ENCODE measurements around the gene ANXA10.
"Not testable (repeated sequence)": the region's sequence is repeated elsewhere in the genome, so short reads cannot be mapped to it uniquely, and the experiment has no call there.

The ANXA10 gene

DNA sequence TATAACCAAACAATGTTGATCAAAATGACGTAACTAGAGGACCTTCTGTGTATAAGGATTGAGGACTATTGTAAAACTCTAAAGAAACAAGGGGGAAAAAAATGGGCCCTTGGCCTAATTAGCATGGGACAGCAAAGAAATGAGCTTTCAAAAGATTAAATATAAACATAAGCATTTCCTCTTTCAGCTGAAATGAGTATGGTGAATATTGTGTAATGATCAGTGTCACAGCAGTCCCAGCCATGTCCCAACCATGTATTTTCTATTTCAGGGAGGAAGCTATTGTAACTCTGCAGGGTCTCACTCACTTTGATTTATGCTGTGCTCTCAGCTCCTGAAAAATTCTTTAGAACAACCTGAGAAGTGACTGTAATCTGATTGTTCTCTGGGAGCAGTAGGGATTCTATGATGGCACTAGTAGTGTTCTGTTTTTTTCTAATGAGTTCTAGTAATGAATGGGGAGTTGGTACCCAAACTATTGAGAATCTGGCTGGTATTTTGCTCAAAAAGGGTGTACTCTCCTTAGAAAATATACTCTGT, 25.8 kb downstream of the ANXA10 start:
- no peak for DNase-seq (ENCODE audit: low read depth in 1 of 2, low spot score in 1 of 2)

- DNase-seq (ENCODE audit: low read depth in 1 of 2, low spot score in 1 of 2): no peak
Measured at GRCh38 chr4:168119100-168119499, 26.8 kb downstream of the ANXA10 start.

GRCh38 chr4:168119890-168120289, 27.6 kb downstream of the ANXA10 start:
- DNase-seq (ENCODE audit: low read depth in 1 of 2, low spot score in 1 of 2): no peak

DNA sequence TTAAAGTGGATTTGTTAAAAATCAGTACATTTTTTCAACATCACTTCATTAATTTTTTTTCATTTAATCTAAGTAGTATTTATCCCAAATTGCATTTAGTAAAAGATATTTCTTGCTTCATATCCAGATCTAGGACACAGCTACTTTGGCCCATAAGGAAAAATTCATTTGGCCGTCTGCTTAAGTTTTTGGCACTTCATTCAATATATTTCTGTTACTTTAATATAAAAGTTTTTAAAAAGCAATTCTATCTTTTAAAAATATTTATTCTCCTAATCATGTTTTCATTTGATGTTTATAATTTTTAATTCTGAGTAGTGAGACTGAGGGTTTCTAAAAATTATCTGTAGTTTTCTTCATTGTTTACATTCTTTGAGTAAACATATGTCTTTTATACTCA, 28.5 kb downstream of the ANXA10 start:
- no peak for DNase-seq (ENCODE audit: low read depth in 1 of 2, low spot score in 1 of 2)

DNA sequence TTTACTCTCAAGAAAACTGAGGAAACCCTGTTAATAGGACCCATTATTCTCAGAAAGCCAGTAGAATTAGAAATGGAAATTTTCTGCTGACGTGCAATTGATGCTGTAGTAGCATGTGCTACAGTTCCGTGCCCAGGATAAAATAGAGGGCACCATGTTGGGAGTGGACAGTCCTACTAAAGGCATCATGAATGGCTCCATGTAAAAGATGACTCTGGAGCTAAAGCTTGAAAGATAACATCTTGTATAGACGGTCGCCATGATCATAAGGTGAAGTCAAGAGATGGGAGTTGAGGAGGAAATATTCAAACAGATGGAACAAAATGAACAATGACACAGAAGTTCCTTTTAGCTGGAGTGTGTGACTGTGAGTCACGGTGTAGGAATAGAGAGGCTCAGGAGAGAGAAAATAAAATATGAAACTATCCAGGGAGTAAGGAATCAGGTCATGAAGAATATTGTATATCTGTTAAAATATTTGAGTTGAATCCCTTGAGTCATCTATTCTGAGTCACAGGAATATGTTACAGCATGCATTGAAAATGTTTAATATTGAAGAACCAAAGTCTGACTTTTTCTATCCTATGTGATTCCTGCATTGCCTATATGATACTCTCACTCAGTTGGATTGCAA, 31.8 kb downstream of the ANXA10 start:
- no peak for DNase-seq (ENCODE audit: low read depth in 1 of 2, low spot score in 1 of 2)

- no peak for DNase-seq (ENCODE audit: low read depth in 1 of 2, low spot score in 1 of 2)
Measured at GRCh38 chr4:168126952-168127351, 34.6 kb downstream of the ANXA10 start.

DNA sequence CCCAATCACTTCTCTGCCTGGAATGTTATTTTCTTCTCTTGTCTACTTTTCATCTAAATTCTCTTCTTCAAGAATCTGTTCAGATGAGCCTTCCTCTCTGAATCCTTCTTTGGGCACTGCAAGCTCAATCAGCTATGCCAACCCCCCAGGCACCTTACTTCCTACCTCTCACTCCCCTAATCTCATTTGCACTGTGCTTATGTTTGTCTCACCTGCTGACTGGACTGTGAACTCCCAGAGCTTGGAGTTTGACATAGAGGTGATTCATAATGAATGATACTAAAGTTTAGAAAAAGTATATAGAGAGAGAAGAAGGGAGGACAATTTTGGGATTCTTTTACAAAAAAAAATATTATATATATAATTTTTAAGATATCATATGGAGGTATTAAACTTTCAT, 36.3 kb downstream of the ANXA10 start:
- no peak for DNase-seq (ENCODE audit: low read depth in 1 of 2, low spot score in 1 of 2)

DNA sequence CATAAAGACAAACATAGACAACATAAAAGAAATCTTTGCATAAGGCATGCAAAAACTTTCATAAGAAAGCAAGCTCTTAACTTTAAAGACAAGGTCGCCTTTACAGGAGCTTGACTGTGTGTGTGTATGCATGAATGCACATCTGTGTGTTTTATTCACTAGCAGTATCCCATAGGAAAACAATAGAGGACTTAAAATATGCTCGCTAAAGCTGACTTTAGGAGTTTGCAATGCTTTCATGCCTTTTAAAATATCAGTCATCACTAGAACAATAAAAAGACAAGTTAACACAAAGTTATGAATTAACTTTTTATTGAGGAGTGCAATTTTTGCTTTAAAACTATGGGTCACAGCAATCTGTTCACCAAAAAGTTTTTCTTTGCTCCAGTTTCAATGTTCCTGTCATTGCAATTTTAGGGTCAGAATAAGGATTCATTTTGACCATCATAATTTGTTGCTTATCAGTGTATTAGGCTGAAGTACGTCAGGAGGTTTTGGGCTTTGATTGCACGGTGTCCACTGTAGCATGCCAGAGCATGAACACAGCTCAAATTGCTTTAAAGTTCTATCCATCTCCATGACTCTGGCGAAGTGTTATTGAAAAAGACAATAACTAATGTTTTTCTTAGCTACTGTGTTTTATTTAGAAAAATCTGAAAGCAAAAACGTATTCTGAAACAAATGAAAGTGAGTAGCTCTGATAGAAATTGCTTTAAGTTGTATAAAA, 36.9 kb downstream of the ANXA10 start:
- no peak for DNase-seq (ENCODE audit: low read depth in 1 of 2, low spot score in 1 of 2)

DNA sequence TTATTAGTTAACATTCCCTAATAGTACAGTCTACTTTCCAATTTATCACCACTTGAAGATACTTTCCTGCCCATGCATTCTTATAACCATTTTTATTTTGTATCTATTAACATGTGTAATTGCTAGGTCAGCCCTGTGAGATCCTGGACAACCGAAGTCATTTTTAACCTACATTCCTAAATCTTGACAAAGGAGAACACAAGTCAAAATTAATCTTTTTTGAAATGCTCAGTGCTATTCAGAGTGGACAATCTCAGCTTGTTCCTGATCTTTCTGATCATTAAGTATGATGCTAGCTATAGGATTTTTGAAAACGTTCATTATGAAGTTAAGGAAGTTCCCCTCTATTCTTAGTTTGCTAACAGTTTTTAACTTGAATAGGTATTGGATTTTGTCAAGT, 37.5 kb downstream of the ANXA10 start:
- DNase-seq (ENCODE audit: low read depth in 1 of 2, low spot score in 1 of 2): no peak

GRCh38 chr4:168131196-168131595, 38.9 kb downstream of the ANXA10 start:
- no peak for DNase-seq (ENCODE audit: low read depth in 1 of 2, low spot score in 1 of 2)

- DNase-seq (ENCODE audit: low read depth in 1 of 2, low spot score in 1 of 2): no peak
Measured at GRCh38 chr4:168134651-168135050, 42.3 kb downstream of the ANXA10 start.

DNA sequence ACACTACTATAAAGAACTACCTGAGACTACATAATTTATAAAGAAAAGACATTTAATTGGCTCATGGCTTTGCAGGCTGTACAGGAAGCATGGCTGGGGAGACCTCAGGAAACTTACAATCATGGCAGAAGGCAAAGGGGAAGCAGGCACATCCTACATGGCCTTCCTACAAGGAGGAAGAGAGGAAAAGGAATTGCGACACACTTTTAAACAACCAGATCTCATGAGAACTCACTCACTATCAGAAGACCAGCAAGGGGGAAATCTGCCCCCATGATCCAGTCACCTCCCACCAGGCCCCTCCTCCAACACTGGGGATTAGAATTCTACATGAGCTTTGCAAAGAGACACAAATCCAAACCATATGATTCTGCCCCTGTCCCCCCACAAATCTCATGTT, 43.5 kb downstream of the ANXA10 start:
- DNase-seq (ENCODE audit: low read depth in 1 of 2, low spot score in 1 of 2): not testable (repeated sequence)

DNA sequence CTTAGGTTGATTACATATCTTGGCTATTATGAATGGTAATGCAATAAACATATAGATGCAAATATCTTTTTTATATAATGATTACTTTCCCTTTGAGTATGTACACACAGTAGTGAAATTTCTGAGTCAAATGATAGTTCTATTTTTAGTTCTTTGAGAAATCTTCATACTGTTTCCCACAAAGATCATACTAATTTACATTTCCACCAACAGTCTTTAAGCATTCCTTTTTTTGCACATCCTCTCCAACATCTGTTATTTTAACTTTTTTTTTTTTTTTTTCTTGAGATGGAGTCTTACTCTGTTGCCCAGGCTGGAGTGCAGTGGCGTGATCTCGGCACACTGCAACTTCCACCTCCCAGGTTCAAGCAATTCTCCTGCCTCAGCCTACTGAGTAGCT, 45.4 kb downstream of the ANXA10 start:
- not testable (repeated sequence) for DNase-seq (ENCODE audit: low read depth in 1 of 2, low spot score in 1 of 2)

DNA sequence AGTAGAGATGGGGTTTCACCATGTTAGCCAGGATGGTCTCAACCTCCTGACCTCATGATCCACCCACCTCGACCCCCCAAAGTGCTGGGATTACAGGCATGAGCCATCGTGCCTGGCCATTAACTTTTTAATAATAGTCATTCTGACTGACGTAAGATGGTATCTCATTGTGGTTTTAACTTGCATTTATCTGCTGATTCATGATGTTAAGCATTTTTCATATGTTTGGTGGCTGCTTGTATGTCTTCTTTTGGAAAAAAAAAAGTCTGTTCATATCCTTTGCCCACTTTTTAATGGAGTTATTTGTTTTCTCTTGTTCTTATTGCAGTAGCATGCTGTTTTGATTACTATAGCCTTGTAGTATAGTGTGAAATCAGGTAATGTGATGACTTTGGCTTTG, 45.8 kb downstream of the ANXA10 start:
- no peak for DNase-seq (ENCODE audit: low read depth in 1 of 2, low spot score in 1 of 2)

DNA sequence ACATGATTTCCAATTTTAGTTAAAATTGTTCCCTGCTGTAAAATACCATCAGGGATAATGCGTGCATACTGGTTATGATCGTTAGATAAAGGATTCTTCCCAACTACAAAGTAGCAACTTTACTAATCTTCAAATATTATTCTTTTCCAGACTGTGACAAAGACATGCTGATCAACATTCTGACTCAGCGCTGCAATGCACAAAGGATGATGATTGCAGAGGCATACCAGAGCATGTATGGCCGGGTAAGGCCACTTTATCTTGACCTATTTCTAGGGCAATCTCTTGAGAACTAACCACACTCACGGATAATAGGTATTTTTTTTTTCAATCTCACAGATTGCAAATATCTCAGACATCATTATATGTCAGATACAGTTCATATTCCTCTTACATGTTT, 47.0 kb downstream of the ANXA10 start:
- no peak for DNase-seq (ENCODE audit: low read depth in 1 of 2, low spot score in 1 of 2)

DNA sequence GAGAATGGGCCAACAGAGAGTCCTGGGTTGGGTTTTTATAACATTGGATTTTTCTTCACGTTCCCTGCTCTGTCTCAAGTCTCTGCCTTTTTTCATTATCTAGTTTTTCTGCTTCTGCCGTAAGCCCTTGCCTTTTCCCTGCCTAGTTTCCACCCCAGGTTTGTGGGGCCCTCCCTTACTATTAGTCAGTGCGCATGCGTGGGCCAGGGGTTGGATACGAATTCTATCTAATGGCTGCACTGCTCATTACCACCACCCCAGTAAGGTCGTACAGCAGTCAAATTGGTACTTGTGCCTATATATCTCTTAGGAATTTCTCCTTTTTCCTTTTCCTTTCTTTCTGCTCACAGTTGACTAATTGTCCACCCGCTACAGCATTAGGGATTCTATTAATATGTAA, 49.4 kb downstream of the ANXA10 start:
- DNase-seq (ENCODE audit: low read depth in 1 of 2, low spot score in 1 of 2): no peak

GRCh38 chr4:168143601-168144000, 51.3 kb downstream of the ANXA10 start:
- DNase-seq (ENCODE audit: low read depth in 1 of 2, low spot score in 1 of 2): no peak

DNA sequence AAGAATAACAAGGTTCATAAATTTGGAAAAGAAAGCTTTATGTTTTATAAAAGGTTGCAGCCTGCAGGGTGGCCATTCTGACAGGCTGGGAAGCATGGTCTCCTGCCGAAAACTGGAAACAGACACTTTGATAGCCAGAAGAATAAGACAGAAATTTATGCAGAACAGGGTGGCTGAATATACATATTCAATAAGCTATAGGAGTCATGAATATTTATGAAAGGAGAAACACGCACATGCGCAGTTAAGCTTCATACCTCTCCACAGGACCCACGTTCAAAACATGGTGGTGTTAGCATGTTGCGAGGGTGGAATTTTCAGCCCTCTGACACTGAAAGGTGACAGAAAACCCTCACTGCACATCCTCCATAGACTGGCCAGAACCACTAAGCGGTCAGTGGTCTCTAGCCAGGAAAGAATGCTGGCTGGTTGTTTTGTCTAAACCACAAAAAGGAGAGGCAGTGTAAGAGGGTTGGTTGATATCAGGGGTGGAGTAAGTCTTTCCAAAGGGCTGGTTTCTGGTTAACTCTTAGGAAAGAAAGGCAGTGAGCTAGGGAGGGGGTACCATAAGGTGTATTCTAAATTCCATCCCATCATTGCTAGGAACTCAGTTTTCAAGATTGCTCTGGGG, 58.2 kb downstream of the ANXA10 start:
- DNase-seq (ENCODE audit: low read depth in 1 of 2, low spot score in 1 of 2): no peak

GRCh38 chr4:168151327-168151726, 59.0 kb downstream of the ANXA10 start:
- no peak for DNase-seq (ENCODE audit: low read depth in 1 of 2, low spot score in 1 of 2)

- no peak for DNase-seq (ENCODE audit: low read depth in 1 of 2, low spot score in 1 of 2)
Measured at GRCh38 chr4:168152837-168153500, 60.6 kb downstream of the ANXA10 start.

DNA sequence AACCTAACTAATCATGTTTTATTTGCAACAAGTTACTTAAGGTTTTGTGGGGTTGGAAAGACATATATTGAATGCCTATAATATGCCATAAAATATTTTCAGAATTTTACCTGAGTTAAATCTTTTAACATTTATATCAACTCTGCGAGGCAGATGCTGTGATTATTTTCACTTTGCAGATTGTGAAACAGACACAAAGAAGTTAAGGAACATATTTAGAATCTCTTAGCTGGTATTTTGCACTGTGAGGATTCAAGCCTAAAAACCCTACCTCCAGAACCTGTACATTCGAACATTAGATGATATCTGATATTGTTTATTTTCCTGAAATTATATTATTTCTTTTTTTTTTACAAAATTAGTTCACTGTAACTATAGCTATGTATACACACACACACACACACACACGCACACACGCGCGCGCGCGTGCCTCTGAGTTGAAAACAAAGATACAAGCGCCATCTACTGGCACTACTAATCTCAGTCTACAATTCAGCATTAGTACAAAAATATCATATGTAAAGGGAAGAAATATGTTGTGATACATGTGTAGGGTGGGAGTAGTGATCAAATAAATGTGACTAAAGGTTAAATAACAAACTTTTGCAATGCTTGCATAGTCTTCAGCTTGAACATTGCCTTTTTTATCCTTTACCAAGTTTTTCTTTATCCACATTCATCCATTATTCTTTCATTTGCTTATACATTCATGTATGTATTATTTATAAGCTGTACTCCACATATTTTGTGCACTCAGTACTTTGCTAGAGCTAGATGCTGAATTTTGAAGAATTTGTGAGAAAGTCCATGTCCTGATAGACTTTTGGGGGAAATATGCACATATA, 61.5 kb downstream of the ANXA10 start:
- peak; percentile 19 to 40 for DNase-seq (ENCODE audit: low read depth in 1 of 2, low spot score in 1 of 2)

Measured in stimulated activated CD4-positive, alpha-beta T cell treated with anti-CD3 and anti-CD28 coated beads, Interleukin-15, amount 100 ng/mL, for 1 hour (primary cell).